Stimulated activated CD8-positive, alpha-beta memory T cell treated with anti-CD3 and anti-CD28 coated beads, Interleukin-7, amount 100 ng/mL, for 48 hours (primary cell): ENCODE results near the gene PITPNM1.
"Not testable (repeated sequence)": the region's sequence is repeated elsewhere in the genome, so short reads cannot be mapped to it uniquely, and the experiment has no call there.

Experiments used
- DNase-seq, 2 donors: peaks; one replicate each; pipeline ENCODE4 v3.0.0-alpha.2; 2020; ENCODE audit warnings: low read depth in 1 of 2; ENCODE audit errors: extremely low read depth in 1 of 2

Gene PITPNM1

GRCh38 chr11:67523556-67524479, 18.7 kb upstream of the PITPNM1 start:
- DNase-seq = no peak

GRCh38 chr11:67522844-67523555, 17.8 kb upstream of the PITPNM1 start, which contains the start of gene CABP2:
Gene CABP2 (minus strand): TSS chr11:67523446. CDS start chr11:67523326, 120 bp downstream.
- no peak for DNase-seq

- no peak for DNase-seq
Observed at GRCh38 chr11:67522338-67522737, 17.2 kb upstream of the PITPNM1 start.

- no peak for DNase-seq
Observed at GRCh38 chr11:67521924-67522323, 16.8 kb upstream of the PITPNM1 start.

GRCh38 chr11:67520856-67521824, 16.0 kb upstream of the PITPNM1 start:
- no peak for DNase-seq

- no peak for DNase-seq
Observed at GRCh38 chr11:67519726-67520125, 14.6 kb upstream of the PITPNM1 start.

- no peak for DNase-seq
Observed at GRCh38 chr11:67517784-67518552, 12.8 kb upstream of the PITPNM1 start.

- no peak for DNase-seq
Observed at GRCh38 chr11:67516806-67517205, 11.6 kb upstream of the PITPNM1 start.

GRCh38 chr11:67514116-67514515, 9.0 kb upstream of the PITPNM1 start:
- no peak for DNase-seq

- DNase-seq = not testable (repeated sequence)
Observed at GRCh38 chr11:67511558-67511957, 6.4 kb upstream of the PITPNM1 start.

GRCh38 chr11:67510023-67510345, 4.8 kb upstream of the PITPNM1 start:
- no peak for DNase-seq

- DNase-seq = peak; percentile 95 to 99
Observed at GRCh38 chr11:67508486-67509121, 3.4 kb upstream of the PITPNM1 start.

GRCh38 chr11:67507864-67508485, 2.8 kb upstream of the PITPNM1 start, which contains the start of gene CDK2AP2:
Gene CDK2AP2 (minus strand): TSS chr11:67508162. CDS start chr11:67508082, 80 bp downstream.
- peak; percentile 96 to 99 for DNase-seq

- DNase-seq = no peak
Observed at GRCh38 chr11:67507242-67507863, 2.2 kb upstream of the PITPNM1 start.

GRCh38 chr11:67506426-67507051, 1.4 kb upstream of the PITPNM1 start:
- DNase-seq = no peak

- DNase-seq = peak; percentile 79 to 92
Observed at GRCh38 chr11:67505605-67506396, 638 bp upstream of the PITPNM1 start.
